Prostate gland (tissue), 2 donors: ENCODE measurements around the gene LRRC74B.

ENCODE experiments used
- POLR2AphosphoS5 ChIP-seq: sonication (generic); formaldehyde crosslinking; IDR thresholded peaks from one replicate; pipeline ENCODE4 v1.6.1; 2017; ENCODE audit warnings: antibody characterized with exemption
- TF ChIP-seq, protein P1 (sequence below), 4 experiments: fragments of 200-600 bp in 2 of 4; fragments of 450-650 bp in 2 of 4; sonication (generic) in 2 of 4; IDR thresholded peaks; 1 replicate in 3 of 4; 2 replicates in 1 of 4; pipeline ENCODE4 v1.5.1; 2016 to 2019; ENCODE audit warnings: antibody characterized with exemption in 4 of 4, mild to moderate bottlenecking in 2 of 4, moderate library complexity in 2 of 4

DNA sequence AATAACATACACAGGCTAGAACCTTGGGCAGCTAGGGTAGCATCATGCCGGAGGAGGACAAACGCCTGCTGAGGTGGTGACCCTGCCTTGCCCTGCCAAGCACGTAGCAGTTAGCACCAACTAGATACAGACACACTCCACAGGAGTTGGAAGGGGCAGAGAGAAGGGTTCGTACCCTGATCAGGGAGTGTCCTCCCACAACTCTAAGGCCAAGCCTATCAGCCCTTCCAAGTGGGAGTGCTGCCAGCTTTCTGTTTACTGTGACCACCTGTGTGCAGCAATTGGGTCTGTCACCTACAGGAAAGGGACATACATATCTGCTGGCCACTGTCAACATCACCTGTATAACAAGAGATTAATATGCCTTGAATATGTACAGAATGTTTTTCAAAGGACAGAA lies 42.0 kb upstream of the LRRC74B start:
- TF ChIP-seq, protein P1, sequence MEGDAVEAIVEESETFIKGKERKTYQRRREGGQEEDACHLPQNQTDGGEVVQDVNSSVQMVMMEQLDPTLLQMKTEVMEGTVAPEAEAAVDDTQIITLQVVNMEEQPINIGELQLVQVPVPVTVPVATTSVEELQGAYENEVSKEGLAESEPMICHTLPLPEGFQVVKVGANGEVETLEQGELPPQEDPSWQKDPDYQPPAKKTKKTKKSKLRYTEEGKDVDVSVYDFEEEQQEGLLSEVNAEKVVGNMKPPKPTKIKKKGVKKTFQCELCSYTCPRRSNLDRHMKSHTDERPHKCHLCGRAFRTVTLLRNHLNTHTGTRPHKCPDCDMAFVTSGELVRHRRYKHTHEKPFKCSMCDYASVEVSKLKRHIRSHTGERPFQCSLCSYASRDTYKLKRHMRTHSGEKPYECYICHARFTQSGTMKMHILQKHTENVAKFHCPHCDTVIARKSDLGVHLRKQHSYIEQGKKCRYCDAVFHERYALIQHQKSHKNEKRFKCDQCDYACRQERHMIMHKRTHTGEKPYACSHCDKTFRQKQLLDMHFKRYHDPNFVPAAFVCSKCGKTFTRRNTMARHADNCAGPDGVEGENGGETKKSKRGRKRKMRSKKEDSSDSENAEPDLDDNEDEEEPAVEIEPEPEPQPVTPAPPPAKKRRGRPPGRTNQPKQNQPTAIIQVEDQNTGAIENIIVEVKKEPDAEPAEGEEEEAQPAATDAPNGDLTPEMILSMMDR (IDR thresholded peaks at IDR 0.05) = no peak
- no peak for TF ChIP-seq POLR2AphosphoS5
